ENCODE results near the gene NFIA.
A peak's percentile ranks its signal among the peaks of the same experiment; 100 is the strongest.
"Not testable (repeated sequence)": the region's sequence is repeated elsewhere in the genome, so short reads cannot be mapped to it uniquely, and the experiment has no call there.

The NFIA gene

GRCh38 chr1:61061601-61062000 is 20.8 kb upstream of the NFIA start:
- DNase-seq = not testable (repeated sequence)

- no peak for DNase-seq
These were observed 17.7 kb upstream of the NFIA start for GRCh38 chr1:61064673-61065072.

GRCh38 chr1:61067446-61068019 is 14.8 kb upstream of the NFIA start:
- no peak for DNase-seq

- no peak for DNase-seq
These were observed 12.3 kb upstream of the NFIA start for GRCh38 chr1:61070054-61070453.

- no peak for DNase-seq
These were observed 10.9 kb upstream of the NFIA start for GRCh38 chr1:61071205-61072130.

GRCh38 chr1:61073871-61074270 is 8.5 kb upstream of the NFIA start:
- DNase-seq = no peak

- not testable (repeated sequence) for DNase-seq
These were observed 6.5 kb upstream of the NFIA start for GRCh38 chr1:61075833-61076232.

GRCh38 chr1:61076728-61077675 is 5.4 kb upstream of the NFIA start:
- peak; percentile 43 to 69 for DNase-seq

- peak; percentile 77 to 89 for DNase-seq
These were observed 4.5 kb upstream of the NFIA start for GRCh38 chr1:61077676-61078541.

GRCh38 chr1:61078618-61079295 is 3.6 kb upstream of the NFIA start:
- DNase-seq = no peak

- no peak for DNase-seq
These were observed 3.0 kb upstream of the NFIA start for GRCh38 chr1:61079296-61079897.

- no peak for DNase-seq
These were observed 2.4 kb upstream of the NFIA start for GRCh38 chr1:61079898-61080336.

GRCh38 chr1:61080413-61081143 is 1.8 kb upstream of the NFIA start:
- no peak for DNase-seq

GRCh38 chr1:61081144-61081685 is 1.1 kb upstream of the NFIA start:
- DNase-seq = no peak

GRCh38 chr1:61081686-61082310 is 563 bp upstream of the NFIA start:
- peak; percentile 47 to 67 for DNase-seq

- peak; percentile 2 to 17 for DNase-seq
These were observed 849 bp downstream of the NFIA start for GRCh38 chr1:61083013-61083806.

GRCh38 chr1:61083807-61084440 is 1.6 kb downstream of the NFIA start:
- DNase-seq = no peak

- DNase-seq = no peak
These were observed 2.2 kb downstream of the NFIA start for GRCh38 chr1:61084491-61085031.
